HG03097 (cell line): ENCODE results near the gene PRLHR.
"Not testable (repeated sequence)": the region's sequence is repeated elsewhere in the genome, so short reads cannot be mapped to it uniquely, and the experiment has no call there.

ENCODE experiments used
- ATAC-seq: cut with Tn5 transposase; IDR thresholded peaks from one replicate; pipeline ENCODE4 v1.9.1; 2021; ENCODE audit not compliant: unreplicated experiment, low FRiP score

Gene PRLHR

GRCh38 chr10:118595598-118596425 is at the start of gene PRLHR:
Gene PRLHR (minus strand): TSS chr10:118595648. CDS start chr10:118595244, 404 bp downstream.
- ATAC-seq, result no peak

DNA sequence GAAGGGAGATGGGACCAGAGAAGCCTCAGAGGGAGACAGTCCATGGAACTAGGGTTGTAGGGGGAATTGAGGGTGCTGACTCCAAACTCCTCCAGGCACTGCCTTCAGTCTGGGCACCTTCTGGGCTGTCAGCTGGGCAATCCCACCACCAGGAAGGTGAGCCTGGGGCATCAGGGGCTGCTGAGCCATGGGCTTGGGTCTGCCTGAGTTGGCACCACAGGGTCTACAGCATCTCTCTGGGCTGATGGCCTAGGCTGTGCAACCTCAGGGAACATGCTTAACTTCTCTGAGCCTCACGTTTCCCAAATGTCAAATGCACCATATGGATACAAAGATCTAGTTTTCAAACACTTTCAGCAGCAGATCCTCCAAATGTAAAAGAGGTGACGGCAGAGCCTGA is 46.8 kb upstream of the PRLHR start:
- no peak for ATAC-seq

DNA sequence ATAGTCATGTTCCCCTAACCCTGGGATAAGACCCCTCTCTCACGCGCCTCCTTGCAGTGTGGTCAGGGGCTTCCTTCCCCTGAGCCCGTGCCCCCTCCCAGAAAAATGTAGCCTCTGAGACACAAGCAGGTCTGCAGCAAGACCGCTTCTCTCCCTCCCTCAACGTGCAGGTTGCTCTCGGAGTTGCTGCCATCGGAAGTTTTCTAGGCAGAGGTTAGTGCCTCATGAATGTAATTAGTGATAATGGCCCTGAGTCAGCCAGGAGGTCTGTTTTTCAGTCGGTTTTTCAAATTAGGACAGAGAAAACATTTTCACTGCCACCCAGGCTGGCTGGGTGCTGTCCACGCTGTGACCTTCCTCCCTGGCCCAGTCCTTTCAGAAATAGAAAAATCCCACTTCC is 43.2 kb upstream of the PRLHR start:
- ATAC-seq, result no peak

GRCh38 chr10:118635674-118636402 is 40.4 kb upstream of the PRLHR start:
- no peak for ATAC-seq

DNA sequence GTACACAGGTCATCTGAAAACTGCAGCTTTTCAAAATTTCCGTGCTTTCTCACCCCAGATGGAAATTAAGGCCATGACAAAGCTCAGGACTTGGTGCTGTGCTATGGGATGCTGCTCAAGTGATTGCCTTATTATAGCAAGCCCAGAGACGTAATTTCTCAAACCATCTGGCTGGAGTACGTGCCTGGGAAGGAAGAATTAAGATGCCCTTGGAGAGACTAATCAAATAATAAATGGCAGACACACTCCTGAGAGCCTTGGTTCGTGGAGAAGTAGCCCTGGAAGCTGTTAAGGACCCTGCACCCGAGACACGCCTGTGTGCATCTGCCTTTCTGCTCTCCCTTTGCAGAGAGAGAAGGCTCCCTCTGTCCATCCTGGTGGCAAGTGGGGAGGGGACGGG is 38.3 kb upstream of the PRLHR start:
- ATAC-seq, result no peak

DNA sequence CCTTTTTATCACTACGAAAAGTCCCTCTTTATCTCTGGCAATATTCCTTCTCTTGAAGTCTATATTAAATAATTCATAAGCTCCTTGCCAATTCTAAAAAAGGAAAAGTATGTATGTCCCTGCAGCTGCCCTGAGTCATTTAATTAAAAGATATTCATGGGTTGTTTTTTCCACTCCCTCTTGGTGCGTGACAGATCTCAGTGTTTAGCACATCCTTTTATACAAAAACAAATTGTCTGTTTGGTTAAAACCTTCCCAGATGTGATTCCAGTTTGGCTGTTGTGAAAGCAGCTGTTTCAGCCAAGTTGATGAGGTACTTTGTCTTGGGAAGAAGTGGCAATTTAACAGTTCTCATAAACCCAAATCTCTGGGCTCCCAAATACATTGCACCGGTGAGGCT is 33.8 kb upstream of the PRLHR start:
- no peak for ATAC-seq

DNA sequence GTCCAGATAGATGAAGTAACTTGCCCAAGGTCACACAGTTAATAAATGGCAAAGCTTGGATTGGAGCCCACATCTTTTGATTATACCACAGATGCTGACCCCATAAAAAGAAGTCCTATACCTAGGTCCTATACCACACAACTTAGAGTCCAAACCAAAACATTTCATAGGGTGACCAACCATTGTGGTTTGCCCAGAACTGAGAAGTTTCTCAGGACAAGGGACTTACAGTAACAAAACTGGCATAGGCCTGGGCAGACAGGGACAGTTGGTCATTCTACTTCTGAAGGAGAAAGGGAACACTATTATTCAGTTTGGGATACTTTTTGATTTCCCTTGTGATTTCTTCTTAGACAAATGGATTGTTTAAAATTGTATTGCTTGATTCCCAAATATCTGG is 32.9 kb upstream of the PRLHR start:
- ATAC-seq, result no peak

- ATAC-seq, result no peak
These were observed 31.5 kb upstream of the PRLHR start for GRCh38 chr10:118626953-118627352.

DNA sequence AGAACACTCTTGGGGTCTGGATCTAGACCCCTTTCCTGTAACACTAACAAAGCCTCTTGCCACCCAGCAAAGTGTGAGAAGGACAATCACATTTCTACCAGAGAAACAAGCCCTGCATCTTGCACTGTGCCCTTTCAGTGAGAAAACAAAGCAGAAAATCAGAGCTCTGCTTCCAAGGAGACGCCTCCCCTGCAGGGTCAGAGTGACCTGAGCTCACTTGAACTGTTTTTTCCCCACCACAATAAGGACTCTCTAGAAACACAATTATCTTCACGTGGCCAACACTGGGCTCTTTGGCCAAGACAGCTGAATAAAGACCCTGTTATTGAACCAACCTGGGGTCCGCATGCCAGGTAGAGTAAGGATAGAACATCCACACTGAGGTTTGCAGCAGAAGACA is 30.1 kb upstream of the PRLHR start:
- no peak for ATAC-seq

DNA sequence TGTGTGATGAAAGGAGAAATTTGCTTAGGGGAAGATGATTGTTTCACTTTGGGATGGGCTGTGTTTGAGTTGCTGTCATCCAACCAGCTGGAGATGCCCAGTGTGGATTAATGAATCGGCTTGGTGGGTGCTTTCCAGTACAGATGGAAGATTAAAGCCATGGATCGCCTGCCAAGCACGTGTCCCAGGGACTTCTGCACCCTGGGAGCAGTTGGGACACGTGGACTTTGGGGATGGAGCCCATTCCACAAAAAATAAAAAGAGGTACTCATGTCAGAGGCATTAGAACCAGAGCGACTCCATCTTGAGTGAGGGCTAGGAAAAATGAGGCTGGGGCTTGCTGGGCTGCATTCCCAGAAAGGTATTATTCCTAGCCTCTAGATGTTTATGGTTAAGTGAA is 29.3 kb upstream of the PRLHR start:
- no peak for ATAC-seq

- ATAC-seq, result no peak
These were observed 26.0 kb upstream of the PRLHR start for GRCh38 chr10:118621304-118621942.

DNA sequence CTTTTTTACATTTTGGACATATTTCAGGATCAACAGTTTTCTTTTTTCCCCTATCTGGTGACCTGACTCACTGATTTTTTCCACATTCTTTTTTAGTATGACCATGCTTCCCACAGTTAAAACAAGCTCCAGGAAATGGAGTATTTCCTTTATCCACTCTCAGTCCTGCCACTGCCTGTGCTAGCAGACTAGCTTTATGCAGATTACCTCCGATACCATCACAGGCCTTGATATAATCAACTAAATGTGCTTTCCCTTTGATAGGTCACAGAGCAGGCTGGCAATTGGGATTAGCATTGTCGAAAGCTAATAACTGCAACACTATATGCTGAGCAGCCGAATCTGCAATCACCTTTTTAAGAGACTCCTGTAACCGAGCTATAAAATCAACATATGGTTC is 18.4 kb upstream of the PRLHR start:
- not testable (repeated sequence) for ATAC-seq

DNA sequence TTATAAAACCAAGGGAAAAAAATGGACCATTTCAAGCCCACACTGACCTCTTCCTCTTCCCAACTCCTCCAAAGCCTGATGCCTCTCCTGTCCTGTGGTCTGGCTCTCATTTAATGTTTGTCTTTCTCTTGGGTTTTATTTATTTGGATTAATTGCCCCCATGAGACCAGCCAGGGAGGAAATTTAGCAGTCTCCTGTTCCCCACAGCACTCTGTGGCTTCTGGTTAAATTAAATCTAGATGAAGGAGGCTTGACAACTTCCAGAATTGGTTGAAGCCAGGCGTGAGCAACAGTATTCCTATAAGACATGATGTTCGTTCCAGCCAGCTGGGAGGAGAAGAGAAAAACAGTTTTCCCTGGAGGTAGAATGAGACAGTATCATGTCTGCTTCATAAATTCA is 15.1 kb upstream of the PRLHR start:
- ATAC-seq, result no peak

DNA sequence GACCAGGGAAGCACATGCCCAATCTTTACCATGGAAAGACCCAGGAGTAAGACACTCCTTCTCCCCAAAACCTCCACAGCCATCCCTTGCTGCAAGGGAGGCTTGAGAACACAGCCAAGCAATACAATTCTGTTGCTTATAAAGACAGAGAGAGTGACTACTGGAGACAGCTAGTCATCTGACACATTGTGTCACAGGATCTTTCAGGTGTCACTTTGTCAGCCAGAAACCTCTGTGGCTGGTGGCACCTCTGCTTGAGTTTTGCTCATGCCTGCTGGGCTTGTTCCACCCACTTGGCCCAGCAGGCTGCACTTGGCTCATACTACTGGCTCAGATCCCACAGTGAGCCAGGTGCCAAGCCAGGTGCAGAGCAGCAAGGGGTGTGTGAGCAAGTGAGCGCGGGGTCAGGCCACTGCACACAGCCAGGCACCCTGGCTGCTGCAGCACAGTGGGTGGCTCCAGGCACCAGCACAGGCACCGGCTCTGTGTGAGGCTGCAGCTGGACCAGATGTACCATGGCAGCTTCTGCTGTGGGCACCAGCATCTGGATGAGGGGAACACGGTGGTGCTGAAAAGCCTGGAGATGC is 12.4 kb upstream of the PRLHR start:
- no peak for ATAC-seq

- ATAC-seq, result no peak
These were observed 10.2 kb upstream of the PRLHR start for GRCh38 chr10:118605694-118606093.

DNA sequence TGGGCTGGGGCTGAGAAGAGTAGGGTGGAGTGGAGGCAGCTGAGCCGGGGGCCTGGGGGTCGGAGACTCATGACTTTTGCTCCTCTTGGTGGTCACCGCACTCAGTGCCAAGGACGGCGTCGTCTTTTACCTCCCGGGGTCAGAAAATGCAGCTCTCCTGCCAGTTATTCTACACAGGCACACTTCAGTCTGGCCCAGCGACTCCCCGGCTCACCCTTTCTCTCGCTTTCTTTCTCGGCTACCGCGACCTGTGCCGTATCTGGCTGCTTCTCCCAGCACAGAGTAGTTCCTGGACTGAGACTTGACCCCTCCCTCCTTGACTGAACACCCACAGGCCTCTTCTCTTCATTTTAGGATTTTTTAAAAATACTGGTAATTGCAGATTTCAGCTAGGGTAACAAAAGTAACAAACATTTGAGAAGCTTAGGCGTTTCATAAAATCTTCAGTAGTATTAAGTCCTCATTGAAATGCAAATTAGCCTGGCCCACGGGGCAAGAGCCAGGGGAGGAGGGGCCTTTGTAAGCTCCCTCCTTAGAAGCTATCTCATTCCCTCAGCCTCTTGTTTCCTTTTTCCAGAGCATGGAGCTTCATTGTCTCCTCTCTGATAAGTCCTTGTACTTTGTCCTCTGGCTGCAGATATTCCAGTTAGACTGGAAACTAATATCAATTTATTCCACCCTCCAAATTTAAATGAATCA is 1.1 kb upstream of the PRLHR start:
- no peak for ATAC-seq

DNA sequence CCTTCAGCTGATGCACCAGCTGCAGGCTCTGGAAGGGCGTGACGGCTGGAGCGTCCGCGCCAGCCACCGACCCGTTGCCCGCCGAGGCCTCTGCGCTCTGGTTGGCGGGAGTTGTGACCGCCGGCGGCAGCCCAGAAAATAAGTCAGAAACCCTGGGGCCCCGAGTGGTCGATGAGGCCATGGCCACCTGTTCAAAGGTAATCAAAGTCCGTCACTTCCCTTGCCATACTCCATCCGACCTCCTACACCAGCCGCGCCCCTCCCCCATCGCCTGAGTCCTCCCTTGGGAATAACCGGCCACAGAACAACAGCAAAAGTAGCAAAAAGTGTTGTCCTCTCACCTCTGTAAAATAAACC is 406 bp downstream of the PRLHR start:
- ATAC-seq, result no peak

DNA sequence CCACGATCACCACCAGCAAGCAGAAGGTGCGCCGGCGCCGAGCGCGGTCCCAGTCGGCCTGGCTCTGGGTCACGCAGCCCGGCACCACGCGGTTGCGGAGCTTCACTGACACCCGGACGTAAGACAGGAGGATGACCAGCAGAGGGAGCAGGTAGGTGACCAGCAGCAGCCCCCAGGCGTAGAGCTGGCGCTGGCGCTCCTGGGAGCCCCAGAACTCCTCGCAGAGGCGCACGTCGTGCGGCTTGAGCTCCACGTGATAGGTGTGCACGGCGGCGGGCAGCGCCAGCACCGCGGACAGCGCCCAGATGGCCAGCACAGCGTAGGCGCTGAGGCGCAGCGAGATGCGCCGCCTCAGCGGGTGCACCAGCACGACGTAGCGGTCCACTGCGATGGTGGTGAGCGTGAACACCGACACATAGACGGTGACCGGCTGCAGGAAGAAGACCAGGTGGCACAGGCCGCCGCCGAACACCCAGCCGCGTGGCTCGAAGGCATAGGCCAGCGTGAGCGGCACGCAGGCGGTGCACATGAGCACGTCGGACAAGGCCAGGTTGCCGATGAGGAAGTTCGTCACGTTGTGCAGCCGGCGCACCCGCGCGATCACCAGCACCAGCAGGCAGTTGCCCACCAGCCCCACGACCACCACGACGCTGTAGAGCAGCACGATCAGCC is 920 bp downstream of the PRLHR start:
- ATAC-seq, result no peak

DNA sequence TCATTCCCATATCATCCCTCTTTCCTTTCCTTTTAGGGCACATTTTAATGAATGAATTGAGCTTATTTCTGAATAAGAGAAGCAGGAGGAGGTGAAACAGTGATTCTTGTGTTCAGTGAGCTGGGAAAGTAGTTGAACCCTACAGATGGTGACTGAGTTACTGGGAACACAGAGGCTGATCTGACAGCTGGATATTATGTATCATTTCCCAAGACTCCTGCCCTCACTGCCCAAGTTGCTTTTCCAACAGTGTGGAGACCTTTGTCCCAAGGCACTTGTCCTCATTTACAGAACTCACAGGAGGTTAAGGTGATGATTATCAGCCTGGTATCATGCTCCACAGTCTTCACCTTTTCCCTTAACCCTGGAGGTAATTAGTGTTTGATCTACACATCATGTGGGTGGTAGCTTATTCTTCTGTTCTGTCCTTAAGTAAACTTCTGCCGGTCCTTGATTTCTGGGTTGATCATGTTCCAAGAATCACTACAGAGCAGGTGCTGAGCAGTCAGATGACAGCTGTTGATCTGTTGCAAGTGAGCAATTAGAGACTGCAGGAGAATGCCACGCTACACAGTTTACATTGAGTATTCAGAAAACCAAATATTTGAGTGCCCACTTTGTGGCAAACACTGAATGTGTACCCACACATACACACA is 2.6 kb downstream of the PRLHR start:
- no peak for ATAC-seq

DNA sequence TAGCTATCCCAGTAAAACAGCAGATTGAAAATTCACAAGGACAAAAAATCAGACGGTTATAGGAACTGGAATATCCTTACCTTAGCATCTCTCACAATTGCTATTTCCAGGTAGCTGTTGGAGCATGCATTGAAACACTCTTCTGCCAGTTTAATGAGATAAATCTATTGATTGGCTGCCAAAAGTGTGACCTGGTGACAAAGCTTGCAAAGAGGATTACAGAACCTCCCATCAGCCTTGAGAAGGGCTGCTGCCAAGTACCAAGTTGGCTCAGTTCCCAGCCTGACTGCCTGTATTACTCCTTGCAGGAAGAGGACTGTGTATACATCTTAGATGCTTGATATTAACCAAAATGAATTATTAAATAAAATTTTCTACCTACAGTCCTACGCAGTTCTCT is 5.1 kb downstream of the PRLHR start:
- ATAC-seq, result no peak
